HAP-1 (cell line): Measurements from ENCODE around the gene CLINT1.
"Not testable (repeated sequence)": the region's sequence is repeated elsewhere in the genome, so short reads cannot be mapped to it uniquely, and the experiment has no call there.

Experiments
- DNase-seq, 2 experiments: peaks; one replicate each; pipeline ENCODE4 v3.0.0-alpha.2; 2016 to 2020; ENCODE audit warnings: low spot score in 2 of 2
- H3K27me3 ChIP-seq: fragments of 250-450 bp; sonication (Bioruptor Pico); 2 replicates; pipeline ENCODE4 v1.5.1; 2020; ENCODE audit warnings: low read depth, mild to moderate bottlenecking, moderate library complexity
- H3K36me3 ChIP-seq: fragments of 250-450 bp; sonication (Bioruptor Pico); replicated peaks from 2 replicates; pipeline ENCODE4 v1.5.1; 2020; ENCODE audit warnings: mild to moderate bottlenecking
- H3K4me1 ChIP-seq: fragments of 250-450 bp; sonication (Bioruptor Pico); 2 replicates; pipeline ENCODE4 v1.5.1; 2020; ENCODE audit warnings: mild to moderate bottlenecking
- H3K4me3 ChIP-seq: fragments of 250-450 bp; sonication (Bioruptor Pico); 2 replicates; pipeline ENCODE4 v1.5.1; 2020; ENCODE audit warnings: mild to moderate bottlenecking, moderate library complexity
- H3K9me3 ChIP-seq: fragments of 250-450 bp; sonication (Bioruptor Pico); 2 replicates; pipeline ENCODE4 v1.5.1; 2020; ENCODE audit warnings: mild to moderate bottlenecking, moderate library complexity
- in situ Hi-C: fragments of 300-500 bp; cut with MboI; formaldehyde crosslinking; loops from 3 replicates; pipeline ENCODE4 v1.14.3; 2020; ENCODE audit warnings: low sequenced_read_pairs, inconsistent platforms, mixed read lengths

Gene CLINT1

DNA sequence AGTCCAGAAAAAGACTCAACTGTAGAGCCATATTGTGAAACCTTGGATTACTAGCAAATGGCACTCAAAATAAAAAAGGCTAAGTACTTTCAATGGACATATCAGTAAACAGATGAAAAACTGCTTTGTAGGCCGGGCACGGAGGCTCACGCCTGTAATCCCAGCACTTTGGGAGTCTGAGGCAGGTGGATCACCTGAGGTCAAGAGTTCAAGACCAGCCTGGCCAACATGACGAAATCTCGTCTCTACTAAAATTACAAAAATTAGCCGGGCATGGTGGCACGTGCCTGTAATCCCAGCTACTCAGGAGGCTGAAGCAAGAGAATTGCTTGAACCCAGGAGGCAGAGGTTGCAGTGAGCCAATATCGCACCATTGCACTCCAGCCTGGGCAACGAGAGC, 5.6 kb downstream of the CLINT1 start:
- H3K9me3 ChIP-seq, H3K27me3 ChIP-seq, H3K36me3 ChIP-seq, DNase-seq, in situ Hi-C loops, H3K4me1 ChIP-seq, H3K4me3 ChIP-seq: not testable (repeated sequence)

GRCh38 chr5:157845914-157846598, 12.9 kb downstream of the CLINT1 start:
- Histone ChIP-seq H3K27me3 (no peaks in the 10 kb centered on the region), H3K4me3 (no peak overlapping the region), H3K4me1 (peaks cover 14% of the 10 kb centered on the region), H3K9me3 (no peaks in the 10 kb centered on the region; the same call in 1 of the 2 replicates), H3K36me3 (peaks cover 5% of the 10 kb centered on the region)
- in situ Hi-C loops: no loop called here
- DNase-seq: no peak

DNA sequence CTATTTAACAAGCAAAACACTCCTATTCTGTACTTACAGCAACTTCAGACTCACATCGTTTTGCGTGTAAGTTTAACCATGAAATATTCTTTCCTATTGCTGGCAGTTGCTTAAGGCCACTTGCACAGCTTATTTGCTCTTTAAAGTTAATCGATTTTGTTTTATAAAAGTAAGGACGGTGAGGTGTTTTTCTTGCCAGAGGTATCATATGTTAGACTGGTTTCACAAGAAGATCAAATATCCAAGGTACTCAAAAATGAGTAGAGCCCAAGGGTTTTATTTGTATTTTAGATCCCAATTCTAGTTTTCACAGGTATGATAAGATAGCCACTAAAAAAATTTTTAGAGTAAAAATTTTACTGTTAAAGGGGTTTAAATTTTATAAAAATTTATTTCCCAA, 16.2 kb downstream of the CLINT1 start:
- in situ Hi-C loops: no loop called here
- H3K36me3 ChIP-seq: peaks cover 3% of the 10 kb centered on the region

DNA sequence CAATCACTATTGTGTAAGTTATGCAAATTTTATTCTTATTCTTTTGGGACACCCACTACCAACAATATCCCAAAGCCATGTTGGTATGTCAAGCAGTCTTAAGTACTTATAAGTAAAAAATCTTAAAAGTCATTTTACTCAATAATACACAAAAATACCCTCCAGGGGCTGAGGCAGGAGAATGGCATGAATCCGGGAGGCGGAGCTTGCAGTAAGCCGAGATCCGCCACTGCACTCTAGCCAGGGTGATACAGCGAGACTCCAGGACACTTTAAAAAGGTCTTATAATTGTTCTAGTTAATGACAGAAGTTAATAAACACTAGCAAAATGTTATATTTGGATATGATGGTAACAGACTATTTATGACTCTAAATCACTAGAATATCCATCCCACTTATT, 16.8 kb downstream of the CLINT1 start:
- no peaks in the 10 kb centered on the region for H3K36me3 ChIP-seq
- H3K4me1 ChIP-seq: peaks cover 14% of the 10 kb centered on the region
- H3K9me3 ChIP-seq: no peaks in the 10 kb centered on the region; the same call in 1 of the 2 replicates
- no peaks in the 10 kb centered on the region for H3K27me3 ChIP-seq
- in situ Hi-C loops: no loop called here
- H3K4me3 ChIP-seq: no peak overlapping the region
- peak in 1 of 2 experiments; percentile 58 for DNase-seq

More for the DNA sequence above, 16.2 kb downstream of the CLINT1 start:
- H3K4me1 ChIP-seq: peaks cover 14% of the 10 kb centered on the region
- H3K4me3 ChIP-seq: no peak overlapping the region
- H3K9me3 ChIP-seq: no peaks in the 10 kb centered on the region; the same call in 1 of the 2 replicates
- DNase-seq: no peak
- H3K27me3 ChIP-seq: no peaks in the 10 kb centered on the region

- no peaks in the 10 kb centered on the region for H3K36me3 ChIP-seq
- H3K4me1 ChIP-seq: peaks cover 14% of the 10 kb centered on the region
- H3K9me3 ChIP-seq: no peaks in the 10 kb centered on the region
- H3K4me3 ChIP-seq: no peak overlapping the region
- no peak for DNase-seq
- in situ Hi-C loops: no loop called here
- no peaks in the 10 kb centered on the region for H3K27me3 ChIP-seq
These were observed 19.7 kb downstream of the CLINT1 start for GRCh38 chr5:157839157-157839795.

DNA sequence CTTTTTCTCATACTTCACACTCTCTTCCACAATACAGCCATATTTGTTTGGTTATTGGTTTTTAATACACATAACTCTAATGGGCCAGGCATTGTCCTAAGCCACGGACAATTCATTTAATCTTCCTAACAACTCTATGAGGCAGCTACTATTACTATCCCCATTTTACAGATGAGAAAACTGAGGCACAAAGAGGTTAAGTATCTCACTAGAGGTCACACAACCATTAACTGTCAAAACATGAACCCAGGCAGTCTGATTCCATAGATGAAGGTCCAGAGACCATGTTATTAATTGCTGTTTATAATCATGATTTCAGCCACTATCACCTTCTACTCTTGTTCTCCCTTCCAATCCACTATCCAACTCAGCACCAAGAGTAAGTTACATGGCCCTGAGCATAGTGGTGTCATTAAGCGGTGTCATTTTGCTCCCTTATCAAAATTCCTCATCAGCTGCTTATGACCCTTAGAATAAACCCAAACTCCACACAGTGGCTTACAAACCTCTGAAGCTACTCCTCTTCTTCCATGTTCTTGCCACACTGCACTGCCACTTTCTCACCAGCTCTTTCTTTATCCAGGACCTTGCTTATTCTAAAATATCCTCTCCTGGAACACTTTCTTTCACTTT, 22.7 kb downstream of the CLINT1 start:
- no peaks in the 10 kb centered on the region for H3K4me1 ChIP-seq
- in situ Hi-C loops: no loop called here
- H3K27me3 ChIP-seq: no peaks in the 10 kb centered on the region
- H3K36me3 ChIP-seq: no peaks in the 10 kb centered on the region
- H3K9me3 ChIP-seq: no peaks in the 10 kb centered on the region
- no peak for DNase-seq
- no peak overlapping the region for H3K4me3 ChIP-seq

DNA sequence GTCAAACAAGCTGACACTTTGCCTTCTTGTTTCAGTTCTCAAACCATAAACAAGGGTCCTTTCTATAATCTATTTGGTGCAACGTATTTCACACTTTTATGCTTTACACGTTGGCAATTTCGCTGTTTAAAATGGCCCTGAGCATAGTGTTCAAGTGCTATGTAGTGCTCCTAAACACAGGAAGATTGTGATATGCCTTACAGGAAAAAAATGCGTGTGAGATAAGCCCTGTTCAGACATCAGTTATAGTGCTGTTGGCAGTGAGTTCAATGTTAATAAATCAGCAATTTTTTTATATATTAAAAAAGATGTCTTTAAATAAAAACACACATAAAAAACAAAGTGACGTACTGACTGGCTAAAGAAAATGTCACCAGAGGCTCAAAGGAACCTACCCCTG, 23.9 kb downstream of the CLINT1 start:
- Histone ChIP-seq H3K9me3 (no peaks in the 10 kb centered on the region), H3K4me3 (no peak overlapping the region), H3K4me1 (no peaks in the 10 kb centered on the region), H3K27me3 (no peaks in the 10 kb centered on the region), H3K36me3 (no peaks in the 10 kb centered on the region)
- DNase-seq: no peak
- in situ Hi-C loops: no loop called here

- no peaks in the 10 kb centered on the region for H3K9me3 ChIP-seq
- no peak overlapping the region for H3K4me3 ChIP-seq
- H3K36me3 ChIP-seq: no peaks in the 10 kb centered on the region
- H3K27me3 ChIP-seq: no peaks in the 10 kb centered on the region
- H3K4me1 ChIP-seq: no peaks in the 10 kb centered on the region
- in situ Hi-C loops: no loop called here
- DNase-seq: peak in 1 of 2 experiments; percentile 38
These were observed 29.9 kb downstream of the CLINT1 start for GRCh38 chr5:157828944-157829639.

DNA sequence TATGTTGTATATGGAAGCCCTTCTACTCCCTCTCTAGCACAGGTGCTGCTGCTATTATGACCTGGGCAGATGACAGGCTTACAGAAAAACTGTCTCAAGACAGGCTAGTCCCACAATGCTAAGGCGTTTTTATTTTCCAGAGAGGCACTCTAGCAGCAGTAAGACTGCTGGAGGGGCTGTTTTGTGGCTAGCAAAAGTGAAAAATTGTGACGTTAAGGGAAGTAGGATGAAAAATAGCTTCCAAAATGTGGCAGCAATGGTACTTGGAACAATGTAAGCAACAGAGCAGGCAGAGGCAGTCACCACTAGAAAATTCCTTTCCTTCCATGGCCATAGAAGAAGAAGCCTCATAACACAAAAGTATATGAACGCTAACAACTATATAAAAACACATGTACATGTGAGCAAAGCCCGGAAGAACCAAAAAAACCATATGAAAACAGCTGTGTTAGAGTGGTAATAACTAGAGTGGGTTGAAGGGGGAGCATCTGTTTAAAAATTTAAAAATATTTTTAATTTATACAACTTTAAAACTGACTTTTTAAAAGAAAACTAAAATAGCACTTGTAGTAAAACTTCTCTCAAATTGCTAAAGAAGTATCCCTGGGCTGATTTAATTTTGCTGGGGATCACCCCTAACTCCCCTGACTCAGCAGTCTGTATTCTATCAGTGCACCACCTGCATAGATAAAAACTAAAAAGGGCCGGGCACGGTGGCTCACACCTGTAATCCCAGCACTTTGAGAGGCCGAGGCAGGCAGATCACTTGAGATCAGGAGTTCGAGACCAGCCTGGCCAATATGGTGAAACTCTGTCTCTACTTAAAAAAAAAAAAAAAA, 30.6 kb downstream of the CLINT1 start:
- no peak for DNase-seq
- Histone ChIP-seq H3K9me3 (no peaks in the 10 kb centered on the region), H3K4me1 (no peaks in the 10 kb centered on the region), H3K4me3 (no peak overlapping the region), H3K27me3 (no peaks in the 10 kb centered on the region), H3K36me3 (no peaks in the 10 kb centered on the region)
- in situ Hi-C loops: no loop called here

DNA sequence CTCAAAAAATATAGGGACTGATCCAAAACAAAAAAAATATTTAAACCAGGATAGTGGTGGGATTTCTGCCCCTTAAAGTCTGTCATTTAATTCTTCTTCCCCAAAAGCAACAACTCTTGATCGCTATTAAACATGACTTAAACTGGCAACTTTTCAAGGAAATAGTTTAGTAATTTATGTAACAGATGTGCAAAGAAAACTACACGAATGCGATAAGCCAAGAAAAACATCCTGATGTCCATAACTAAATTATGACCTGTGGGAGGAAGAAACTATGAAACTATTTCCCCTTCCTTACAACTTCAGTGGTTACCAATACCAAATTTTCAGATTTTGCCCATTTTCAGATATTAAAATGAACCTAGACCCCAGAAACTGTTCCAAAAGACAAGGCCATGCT, 31.5 kb downstream of the CLINT1 start:
- H3K36me3 ChIP-seq: no peaks in the 10 kb centered on the region
- in situ Hi-C loops: no loop called here
- DNase-seq: no peak
- no peaks in the 10 kb centered on the region for H3K9me3 ChIP-seq
- H3K27me3 ChIP-seq: no peaks in the 10 kb centered on the region
- H3K4me3 ChIP-seq: no peak overlapping the region
- H3K4me1 ChIP-seq: no peaks in the 10 kb centered on the region

DNA sequence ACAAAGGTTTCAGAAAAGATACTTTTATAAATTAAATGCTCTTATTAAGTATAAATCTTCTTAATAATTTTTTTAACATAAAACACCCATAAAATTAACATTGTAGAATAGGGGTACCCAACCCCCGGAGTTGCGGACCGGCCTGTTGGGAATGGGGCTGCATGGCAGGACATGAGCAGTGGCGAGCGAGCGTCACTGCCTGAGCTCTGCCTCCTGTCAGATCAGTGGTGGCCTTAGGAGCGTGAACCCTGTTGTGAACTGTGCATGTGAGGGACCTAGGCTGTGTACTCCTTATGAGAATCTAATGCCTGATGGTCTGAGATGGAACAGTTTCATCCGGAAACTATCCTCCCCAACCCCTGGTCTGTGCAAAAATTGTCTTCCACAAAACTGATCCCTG, 35.3 kb downstream of the CLINT1 start:
- in situ Hi-C loops: loop anchor here (25.0 kb wide), 1 partner anchor 1289 kb away; no protein-coding TSS in a partner anchor

DNA sequence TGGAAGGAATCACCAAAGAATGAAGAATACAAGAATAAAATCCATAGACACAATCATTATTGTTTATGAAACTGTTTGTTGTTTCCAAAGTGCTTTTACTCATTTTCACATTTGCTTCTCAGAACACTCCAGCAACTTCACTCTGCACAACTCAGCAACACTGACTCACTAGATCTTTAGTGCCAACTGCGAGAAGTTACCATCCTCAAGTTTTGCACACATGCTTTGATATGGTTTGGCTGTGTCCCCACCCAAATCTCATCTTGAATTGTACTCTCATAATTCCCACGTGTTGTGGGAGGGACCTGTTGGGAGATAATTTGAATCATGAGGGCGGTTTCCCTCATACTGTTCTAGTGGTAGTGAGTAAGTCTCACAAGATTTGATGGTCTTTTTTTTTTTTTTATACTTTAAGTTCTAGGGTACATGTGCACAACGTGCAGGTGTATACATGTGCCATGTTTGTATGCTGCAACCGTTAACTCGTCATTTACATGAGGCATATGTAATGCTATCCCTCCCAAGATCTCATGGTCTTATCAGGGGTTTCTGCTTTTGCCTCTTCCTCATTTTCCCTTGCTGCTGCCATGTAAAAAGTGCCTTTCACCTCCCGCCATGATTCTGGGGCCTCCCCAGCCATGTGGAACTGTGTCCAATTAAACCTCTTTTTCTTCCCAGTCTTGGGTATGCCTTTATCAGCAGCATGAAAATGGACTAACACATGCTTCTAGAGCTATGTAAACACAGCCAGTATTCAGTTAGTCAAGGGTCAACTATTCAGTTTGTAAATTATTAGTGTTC, 36.9 kb downstream of the CLINT1 start:
- no peaks in the 10 kb centered on the region for H3K36me3 ChIP-seq
- no peak for DNase-seq
- in situ Hi-C loops: loop anchor here (25.0 kb wide), 1 partner anchor 1290 kb away; no protein-coding TSS in a partner anchor
- no peaks in the 10 kb centered on the region for H3K27me3 ChIP-seq
- peaks cover 31% of the 10 kb centered on the region for H3K4me1 ChIP-seq
- H3K4me3 ChIP-seq: no peak overlapping the region
- H3K9me3 ChIP-seq: no peaks in the 10 kb centered on the region

More for the DNA sequence above, 35.3 kb downstream of the CLINT1 start:
- Histone ChIP-seq H3K27me3 (no peaks in the 10 kb centered on the region), H3K36me3 (no peaks in the 10 kb centered on the region), H3K4me3 (no peak overlapping the region), H3K9me3 (no peaks in the 10 kb centered on the region), H3K4me1 (peaks cover 31% of the 10 kb centered on the region)
- no peak for DNase-seq
